Breast epithelium (tissue), 4 donors: Measurements from ENCODE around the gene ZNF154. TPM values are rescaled to one million over a fixed set of nuclear protein-coding genes. Genes with fewer than 3 reads are reported as not detected.

Experiments
- DNase-seq, 2 donors: peaks; one replicate each; pipeline ENCODE4 v3.0.0-alpha.2; 2019; ENCODE audit warnings: low spot score in 2 of 2
- H3K27ac ChIP-seq, 2 donors: fragments of 200-600 bp; sonication (generic) in 1 of 2; one replicate each; pipeline ENCODE4 v1.5.1; 2016 to 2019; ENCODE audit warnings: mild to moderate bottlenecking in 1 of 2
- H3K27me3 ChIP-seq, 2 donors: fragments of 200-600 bp; sonication (generic) in 1 of 2; one replicate each; pipeline versions ENCODE4 v1.5.1 to v1.6.0; 2017 to 2019; ENCODE audit warnings: control low read depth in 1 of 2, mild to moderate bottlenecking in 1 of 2
- H3K36me3 ChIP-seq: fragments of 200-600 bp; one replicate; pipeline ENCODE4 v1.5.1; 2019
- H3K4me1 ChIP-seq, 2 donors: fragments of 200-600 bp; sonication (generic); one replicate each; pipeline ENCODE4 v1.5.1; 2016 to 2019; ENCODE audit warnings: control low read depth in 1 of 2
- H3K4me3 ChIP-seq, 3 donors: fragments of 200-600 bp; sonication (generic); 1 replicate in 2 of 3; 2 replicates in 1 of 3; pipeline ENCODE4 v1.5.1; 2016 to 2019; ENCODE audit warnings: mild to moderate bottlenecking in 3 of 3, moderate library complexity in 2 of 3
- H3K9me3 ChIP-seq, 2 donors: fragments of 200-600 bp; sonication (generic) in 1 of 2; one replicate each; pipeline ENCODE4 v1.5.1; 2016 to 2019; ENCODE audit warnings: control low read depth in 1 of 2
- POLR2A ChIP-seq: fragments of 450-650 bp; IDR thresholded peaks from one replicate; pipeline ENCODE4 v1.6.1; 2016; ENCODE audit warnings: antibody characterized with exemption, mild to moderate bottlenecking, moderate library complexity
- POLR2AphosphoS5 ChIP-seq, 3 donors: sonication (generic); formaldehyde crosslinking; IDR thresholded peaks; one replicate each; pipeline ENCODE4 v1.6.1; 2017; ENCODE audit warnings: antibody characterized with exemption in 3 of 3
- intact Hi-C: fragments of 100-400 bp; cut with DNase I; formaldehyde crosslinking; loops from one replicate; pipeline ENCODE4 v1.15.1; 2023; ENCODE audit warnings: low total_unique reads
- total RNA-seq, 3 donors: library from RNA; depleted of rRNA; stranded (reverse); fragments of >200 nt; gene quantifications; one replicate each; pipeline ENCODE4 v1.1.0, GENCODE V29; 2016
- TF ChIP-seq, protein P1 (sequence below), 3 donors: fragments of 450-650 bp; IDR thresholded peaks; one replicate each; pipeline ENCODE4 v1.5.1; 2016 to 2017; ENCODE audit warnings: antibody characterized with exemption in 3 of 3, mild to moderate bottlenecking in 3 of 3, moderate library complexity in 3 of 3

Gene ZNF154
- total RNA-seq, 3 donors from 2014 or later = 0.96 to 7.8 (median 6.2) TPM

DNA sequence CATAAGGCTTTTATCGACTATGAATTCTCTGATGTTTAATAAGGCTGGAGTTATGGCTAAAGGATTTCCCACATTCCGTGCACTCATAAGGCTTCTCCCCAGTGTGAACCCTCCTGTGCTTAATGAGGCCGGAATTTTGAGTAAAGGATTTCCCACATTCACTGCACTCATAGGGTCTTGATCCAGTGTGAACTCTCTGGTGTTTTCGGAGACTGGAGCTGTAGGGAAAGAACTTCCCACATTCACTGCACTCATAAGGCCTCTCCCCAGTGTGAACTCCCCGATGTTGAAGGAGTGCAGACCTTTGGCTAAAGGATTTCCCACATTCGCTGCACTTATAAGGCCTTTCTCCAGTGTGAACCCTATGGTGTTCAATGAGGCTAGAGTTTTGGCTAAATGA lies 7.4 kb downstream of the ZNF154 start:
- Histone ChIP-seq H3K9me3 (peaks cover 88 to 90% of the 10 kb centered on the region in 2 donors), H3K27me3 (no peaks in the 10 kb centered on the region), H3K27ac (no peak overlapping the region), H3K36me3 (peaks cover 19% of the 10 kb centered on the region), H3K4me1 (no peaks in the 10 kb centered on the region), H3K4me3 (no peak overlapping the region)
- intact Hi-C loops = no loop called here
- no peak for DNase-seq
- TF ChIP-seq POLR2A (no peak), POLR2AphosphoS5 (IDR thresholded peaks at IDR 0.05) (no peak)
- TF ChIP-seq, protein P1, sequence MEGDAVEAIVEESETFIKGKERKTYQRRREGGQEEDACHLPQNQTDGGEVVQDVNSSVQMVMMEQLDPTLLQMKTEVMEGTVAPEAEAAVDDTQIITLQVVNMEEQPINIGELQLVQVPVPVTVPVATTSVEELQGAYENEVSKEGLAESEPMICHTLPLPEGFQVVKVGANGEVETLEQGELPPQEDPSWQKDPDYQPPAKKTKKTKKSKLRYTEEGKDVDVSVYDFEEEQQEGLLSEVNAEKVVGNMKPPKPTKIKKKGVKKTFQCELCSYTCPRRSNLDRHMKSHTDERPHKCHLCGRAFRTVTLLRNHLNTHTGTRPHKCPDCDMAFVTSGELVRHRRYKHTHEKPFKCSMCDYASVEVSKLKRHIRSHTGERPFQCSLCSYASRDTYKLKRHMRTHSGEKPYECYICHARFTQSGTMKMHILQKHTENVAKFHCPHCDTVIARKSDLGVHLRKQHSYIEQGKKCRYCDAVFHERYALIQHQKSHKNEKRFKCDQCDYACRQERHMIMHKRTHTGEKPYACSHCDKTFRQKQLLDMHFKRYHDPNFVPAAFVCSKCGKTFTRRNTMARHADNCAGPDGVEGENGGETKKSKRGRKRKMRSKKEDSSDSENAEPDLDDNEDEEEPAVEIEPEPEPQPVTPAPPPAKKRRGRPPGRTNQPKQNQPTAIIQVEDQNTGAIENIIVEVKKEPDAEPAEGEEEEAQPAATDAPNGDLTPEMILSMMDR (IDR thresholded peaks at IDR 0.05) = no peak

GRCh38 chr19:57689750-57690149 lies 19.3 kb downstream of the ZNF154 start:
- Histone ChIP-seq H3K4me1 (no peaks in the 10 kb centered on the region), H3K27ac (peak overlapping the region in 1 of 2 donors; percentile 18), H3K4me3 (peak overlapping the region in 1 of 3 donors; percentile 37), H3K27me3 (no peaks in the 10 kb centered on the region), H3K9me3 (peaks cover 87 to 98% of the 10 kb centered on the region in 2 donors), H3K36me3 (peaks cover 22% of the 10 kb centered on the region)
- intact Hi-C loops = no loop called here
- TF ChIP-seq POLR2A (no peak), POLR2AphosphoS5 (IDR thresholded peaks at IDR 0.05) (peak in 1 of 3 donors; percentile 55)
- TF ChIP-seq, protein P1 (IDR thresholded peaks at IDR 0.05) = no peak
- DNase-seq = peak; percentile 67 to 78

- H3K27me3 ChIP-seq = no peaks in the 10 kb centered on the region
- TF ChIP-seq POLR2A (no peak), POLR2AphosphoS5 (IDR thresholded peaks at IDR 0.05) (no peak)
- TF ChIP-seq, protein P1 (IDR thresholded peaks at IDR 0.05) = no peak
- intact Hi-C loops = no loop called here
- no peak overlapping the region for H3K27ac ChIP-seq
- H3K9me3 ChIP-seq = peaks cover 87 to 98% of the 10 kb centered on the region in 2 donors
- DNase-seq = no peak
- no peaks in the 10 kb centered on the region for H3K4me1 ChIP-seq
- no peak overlapping the region for H3K4me3 ChIP-seq
- peaks cover 22% of the 10 kb centered on the region for H3K36me3 ChIP-seq
Measured at GRCh38 chr19:57688011-57688763, 20.8 kb downstream of the ZNF154 start.

- Histone ChIP-seq H3K9me3 (peaks cover 86 to 95% of the 10 kb centered on the region in 2 donors), H3K27me3 (no peaks in the 10 kb centered on the region), H3K27ac (no peak overlapping the region), H3K36me3 (peaks cover 22% of the 10 kb centered on the region), H3K4me3 (peak overlapping the region in 1 of 3 donors; percentile 4), H3K4me1 (no peaks in the 10 kb centered on the region)
- TF ChIP-seq POLR2A = no peak
- no peak for TF ChIP-seq POLR2AphosphoS5 (IDR thresholded peaks at IDR 0.05)
- TF ChIP-seq, protein P1 (IDR thresholded peaks at IDR 0.05) = no peak
- no peak for DNase-seq
- intact Hi-C loops = no loop called here
Measured at GRCh38 chr19:57687363-57688010, 21.5 kb downstream of the ZNF154 start.

DNA sequence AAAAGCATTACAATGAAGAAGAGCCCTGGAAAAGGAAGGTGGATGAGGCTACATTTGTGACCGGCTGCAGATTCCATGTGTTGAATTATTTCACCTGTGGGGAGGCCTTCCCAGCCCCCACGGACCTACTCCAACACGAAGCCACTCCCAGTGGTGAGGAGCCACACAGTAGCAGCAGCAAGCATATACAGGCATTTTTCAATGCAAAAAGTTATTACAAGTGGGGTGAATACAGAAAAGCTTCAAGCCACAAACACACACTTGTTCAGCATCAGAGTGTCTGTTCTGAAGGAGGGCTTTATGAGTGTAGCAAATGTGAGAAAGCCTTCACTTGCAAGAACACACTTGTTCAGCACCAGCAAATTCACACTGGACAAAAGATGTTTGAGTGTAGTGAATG lies 22.3 kb downstream of the ZNF154 start:
- DNase-seq = no peak
- H3K4me1 ChIP-seq = no peaks in the 10 kb centered on the region
- peaks cover 82 to 89% of the 10 kb centered on the region in 2 donors for H3K9me3 ChIP-seq
- H3K4me3 ChIP-seq = no peak overlapping the region
- H3K27me3 ChIP-seq = no peaks in the 10 kb centered on the region
- peaks cover 22% of the 10 kb centered on the region for H3K36me3 ChIP-seq
- intact Hi-C loops = no loop called here
- H3K27ac ChIP-seq = no peak overlapping the region
- TF ChIP-seq POLR2A (no peak), POLR2AphosphoS5 (IDR thresholded peaks at IDR 0.05) (no peak)
- TF ChIP-seq, protein P1 (IDR thresholded peaks at IDR 0.05) = no peak
